Lower leg skin (tissue), 3 donors: Measurements from ENCODE around the gene MYBPH.

Experiments used
- CTCF ChIP-seq, 3 donors: fragments of 450-650 bp; IDR thresholded peaks; one replicate each; pipeline ENCODE4 v1.5.1; 2016; ENCODE audit warnings: antibody characterized with exemption in 3 of 3, mild to moderate bottlenecking in 3 of 3, moderate library complexity in 2 of 3
- POLR2A ChIP-seq, 2 donors: fragments of 450-650 bp; IDR thresholded peaks; one replicate each; pipeline ENCODE4 v1.6.1; 2016 to 2017; ENCODE audit warnings: antibody characterized with exemption in 2 of 2, mild to moderate bottlenecking in 1 of 2, moderate library complexity in 1 of 2

- TF ChIP-seq CTCF (IDR thresholded peaks at IDR 0.05) (no peak), POLR2A (IDR thresholded peaks at IDR 0.05) (no peak)
These were observed 10.0 kb upstream of the MYBPH start for GRCh38 chr1:203185585-203185984.
